Measurements from ENCODE around the gene ASTN2. TPM values are rescaled to one million over a fixed set of nuclear protein-coding genes. Genes with fewer than 3 reads are reported as not detected.
"Not testable (repeated sequence)": the region's sequence is repeated elsewhere in the genome, so short reads cannot be mapped to it uniquely, and the experiment has no call there.

ASTN2 gene
- total RNA-seq, 4 donors from 2014 or later = 0.97 to 4.7 (median 3.0) TPM

DNA sequence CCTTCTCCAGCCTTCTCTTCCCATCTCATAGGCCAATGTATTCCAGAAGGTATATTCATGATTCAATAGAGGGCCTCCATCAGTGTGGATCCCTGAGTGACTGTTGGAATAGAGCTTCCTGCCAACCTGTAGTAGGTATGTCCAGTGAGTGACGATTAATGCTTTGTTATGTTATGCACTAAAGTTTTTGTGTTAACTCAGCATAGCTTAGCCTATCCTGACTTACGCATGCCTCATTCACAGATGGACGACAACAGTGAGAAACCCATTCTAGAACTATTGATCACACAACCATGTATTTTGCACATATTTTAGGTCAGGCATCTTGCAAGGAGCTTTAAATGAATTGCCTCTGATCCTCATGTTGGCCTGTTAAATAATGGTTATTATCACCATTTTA, 953.2 kb downstream of the ASTN2 start:
- WGBS, 2 donors = 95% methylated on average over 3 of the region's 3 CpGs
- H3K4me3 ChIP-seq (ENCODE audit: low read depth, poor library complexity, severe bottlenecking) = no peak overlapping the region
- TF ChIP-seq, protein P1, sequence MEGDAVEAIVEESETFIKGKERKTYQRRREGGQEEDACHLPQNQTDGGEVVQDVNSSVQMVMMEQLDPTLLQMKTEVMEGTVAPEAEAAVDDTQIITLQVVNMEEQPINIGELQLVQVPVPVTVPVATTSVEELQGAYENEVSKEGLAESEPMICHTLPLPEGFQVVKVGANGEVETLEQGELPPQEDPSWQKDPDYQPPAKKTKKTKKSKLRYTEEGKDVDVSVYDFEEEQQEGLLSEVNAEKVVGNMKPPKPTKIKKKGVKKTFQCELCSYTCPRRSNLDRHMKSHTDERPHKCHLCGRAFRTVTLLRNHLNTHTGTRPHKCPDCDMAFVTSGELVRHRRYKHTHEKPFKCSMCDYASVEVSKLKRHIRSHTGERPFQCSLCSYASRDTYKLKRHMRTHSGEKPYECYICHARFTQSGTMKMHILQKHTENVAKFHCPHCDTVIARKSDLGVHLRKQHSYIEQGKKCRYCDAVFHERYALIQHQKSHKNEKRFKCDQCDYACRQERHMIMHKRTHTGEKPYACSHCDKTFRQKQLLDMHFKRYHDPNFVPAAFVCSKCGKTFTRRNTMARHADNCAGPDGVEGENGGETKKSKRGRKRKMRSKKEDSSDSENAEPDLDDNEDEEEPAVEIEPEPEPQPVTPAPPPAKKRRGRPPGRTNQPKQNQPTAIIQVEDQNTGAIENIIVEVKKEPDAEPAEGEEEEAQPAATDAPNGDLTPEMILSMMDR (IDR thresholded peaks at IDR 0.05) = no peak
- no peak for TF ChIP-seq POLR2A (IDR thresholded peaks at IDR 0.05)
- intact Hi-C loops (cut with DNase I; ENCODE audit: low total_unique reads) = no loop called here
- DNase-seq (ENCODE audit: low spot score in 2 of 2) = no peak

DNA sequence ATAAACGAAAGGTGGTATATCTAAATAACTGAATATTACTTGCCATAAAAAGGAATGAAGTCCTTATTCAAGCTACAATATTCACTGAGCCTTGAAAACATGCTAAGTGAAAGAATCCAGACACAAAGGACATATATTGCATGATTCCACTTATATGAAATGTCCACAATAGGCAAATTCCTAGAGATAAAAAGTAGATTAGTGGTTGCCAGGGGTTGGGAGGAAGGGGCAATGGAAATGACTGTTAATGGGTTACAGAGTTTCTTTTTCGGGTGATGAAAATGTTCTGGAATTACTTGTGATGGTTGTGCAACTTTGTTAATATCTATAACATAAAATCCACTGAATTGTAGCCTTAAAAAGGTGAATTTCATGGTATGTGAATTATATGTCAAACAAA, 954.8 kb downstream of the ASTN2 start:
- H3K4me3 ChIP-seq (ENCODE audit: low read depth, poor library complexity, severe bottlenecking) = no peak overlapping the region
- intact Hi-C loops (cut with DNase I; ENCODE audit: low total_unique reads) = no loop called here
- WGBS, 2 donors = 89 to 93% methylated on average over 2 of the region's 2 CpGs
- TF ChIP-seq, protein P1 (IDR thresholded peaks at IDR 0.05) = no peak
- TF ChIP-seq POLR2A (IDR thresholded peaks at IDR 0.05) = no peak
- DNase-seq (ENCODE audit: low spot score in 2 of 2) = no peak

DNA sequence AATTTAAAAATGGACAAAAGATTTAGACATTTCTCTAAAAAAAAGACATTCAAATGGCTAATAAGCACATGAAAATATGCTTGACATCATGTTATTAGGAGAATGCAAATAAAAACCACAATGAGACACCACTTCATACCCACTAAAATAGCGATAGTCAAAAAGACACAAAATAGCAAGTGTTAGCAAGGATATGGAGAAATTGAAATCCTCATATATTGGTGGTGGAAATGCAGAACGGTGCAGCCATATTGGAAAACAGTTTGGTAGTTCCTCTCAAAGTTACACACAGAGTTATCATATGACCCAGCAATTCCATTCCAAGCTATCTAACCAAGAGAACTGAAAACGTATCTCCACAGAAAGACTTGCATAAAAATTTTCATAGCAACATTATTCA, 955.3 kb downstream of the ASTN2 start:
- intact Hi-C loops (cut with DNase I; ENCODE audit: low total_unique reads) = no loop called here
- no peak overlapping the region for H3K4me3 ChIP-seq (ENCODE audit: low read depth, poor library complexity, severe bottlenecking)
- no peak for DNase-seq (ENCODE audit: low spot score in 2 of 2)
- 91 to 94% methylated on average over 3 of the region's 3 CpGs for WGBS, 2 donors
- TF ChIP-seq, protein P1 (IDR thresholded peaks at IDR 0.05) = no peak
- TF ChIP-seq POLR2A (IDR thresholded peaks at IDR 0.05) = no peak

DNA sequence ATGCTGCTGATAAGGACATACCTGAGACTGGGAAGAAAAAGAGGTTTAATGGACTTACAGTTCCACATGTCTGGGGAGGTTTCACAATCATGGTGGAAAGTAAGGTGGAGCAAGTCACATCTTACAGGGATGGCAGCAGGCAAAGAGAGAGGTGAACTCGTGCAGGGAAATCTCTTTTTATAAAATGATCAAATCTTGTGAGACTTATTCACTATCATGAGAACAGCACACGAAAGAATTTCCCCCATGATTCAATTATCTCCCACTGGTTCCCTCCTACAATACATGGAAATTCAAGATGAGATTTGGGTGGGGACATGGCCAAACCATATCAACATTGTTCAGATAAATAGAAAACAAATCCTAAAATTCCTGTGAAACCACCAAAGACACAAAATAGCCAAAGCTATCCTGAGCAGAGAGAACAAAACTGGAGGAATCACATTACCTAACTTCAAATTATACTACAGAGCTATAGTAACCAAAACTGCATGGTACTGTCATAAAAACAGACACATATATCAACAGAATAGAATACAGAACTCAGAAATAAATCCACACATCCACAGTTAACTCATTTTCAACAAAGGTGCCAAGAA, 958.3 kb downstream of the ASTN2 start:
- intact Hi-C loops (cut with DNase I; ENCODE audit: low total_unique reads) = no loop called here
- DNase-seq (ENCODE audit: low spot score in 2 of 2) = no peak
- H3K4me3 ChIP-seq (ENCODE audit: low read depth, poor library complexity, severe bottlenecking) = no peak overlapping the region
- 92 to 93% methylated on average over 2 of the region's 2 CpGs for WGBS, 2 donors
- TF ChIP-seq, protein P1 (IDR thresholded peaks at IDR 0.05) = no peak
- no peak for TF ChIP-seq POLR2A (IDR thresholded peaks at IDR 0.05)

DNA sequence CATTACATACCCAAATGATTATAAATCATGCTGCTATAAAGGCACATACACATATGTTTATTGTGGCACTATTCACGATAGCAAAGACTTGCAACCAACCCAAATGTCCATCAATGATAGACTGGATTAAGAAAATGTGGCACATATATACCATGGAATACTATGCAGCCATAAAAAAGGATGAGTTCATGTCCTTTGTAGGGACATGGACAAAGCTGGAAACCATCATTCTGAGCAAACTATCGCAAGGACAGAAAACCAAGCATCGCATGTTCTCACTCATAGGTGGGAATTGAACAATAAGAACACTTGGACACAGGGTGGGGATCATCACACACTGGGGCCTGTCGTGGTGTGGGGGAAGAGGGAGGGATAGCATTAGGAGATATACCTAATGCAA, 960.3 kb downstream of the ASTN2 start:
- DNase-seq (ENCODE audit: low spot score in 2 of 2); H3K4me3 ChIP-seq (ENCODE audit: low read depth, poor library complexity, severe bottlenecking); intact Hi-C loops (cut with DNase I; ENCODE audit: low total_unique reads): not testable (repeated sequence)
- WGBS, 2 donors = 91 to 94% methylated on average over 4 of the region's 4 CpGs

DNA sequence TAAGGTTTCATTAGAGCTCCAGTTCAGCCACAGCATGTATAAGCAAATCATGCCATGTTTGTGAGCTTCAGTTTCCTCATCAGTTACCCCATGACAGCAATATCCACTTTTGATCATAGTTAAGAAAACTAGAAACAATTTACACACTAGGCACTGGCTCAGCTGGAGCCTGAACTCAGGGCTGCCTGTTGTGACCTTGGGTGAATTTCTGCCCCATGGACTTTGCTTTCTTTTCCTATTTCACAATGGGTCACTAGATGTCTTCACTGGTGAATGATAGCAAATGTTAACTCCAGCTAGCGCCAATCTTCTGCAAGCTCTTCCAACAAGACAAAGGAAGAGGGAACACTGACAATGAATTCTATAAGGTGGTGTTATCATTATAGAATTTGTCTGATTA, 961.1 kb downstream of the ASTN2 start:
- TF ChIP-seq, protein P1 (IDR thresholded peaks at IDR 0.05) = no peak
- no peak for TF ChIP-seq POLR2A (IDR thresholded peaks at IDR 0.05)
- intact Hi-C loops (cut with DNase I; ENCODE audit: low total_unique reads) = no loop called here
- no peak overlapping the region for H3K4me3 ChIP-seq (ENCODE audit: low read depth, poor library complexity, severe bottlenecking)
- WGBS, 2 donors = 97 to 100% methylated on average over 1 of the region's 1 CpG
- no peak for DNase-seq (ENCODE audit: low spot score in 2 of 2)

Data from lower leg skin (tissue), 4 donors.